Ishikawa (cell line): Measurements from ENCODE around the gene RFPL1.
A peak's percentile ranks its signal among the peaks of the same experiment; 100 is the strongest.

ENCODE experiments used
- CEBPB ChIP-seq: IDR thresholded peaks from 2 replicates; pipeline ENCODE4 v1.6.1; 2012
- CREB1 ChIP-seq: IDR thresholded peaks from 2 replicates; pipeline ENCODE4 v1.6.1; 2012; ENCODE audit warnings: low read depth
- EGR1 ChIP-seq: IDR thresholded peaks from 2 replicates; pipeline ENCODE4 v1.6.1; 2012
- EP300 ChIP-seq: IDR thresholded peaks from 2 replicates; pipeline ENCODE4 v1.6.1; 2012; ENCODE audit warnings: borderline replicate concordance
- FOXM1 ChIP-seq: IDR thresholded peaks from 2 replicates; pipeline ENCODE4 v1.6.1; 2012; ENCODE audit warnings: low read depth, borderline replicate concordance
- MAX ChIP-seq: IDR thresholded peaks from 2 replicates; pipeline ENCODE4 v1.6.1; 2012
- NFIC ChIP-seq: IDR thresholded peaks from 2 replicates; pipeline ENCODE4 v1.6.1; 2012
- RAD21 ChIP-seq: IDR thresholded peaks from 2 replicates; pipeline ENCODE4 v1.6.1; 2012; ENCODE audit warnings: low read depth
- REST ChIP-seq: IDR thresholded peaks from 2 replicates; pipeline ENCODE4 v1.6.1; 2012; ENCODE audit warnings: low read depth, mild to moderate bottlenecking
- TAF1 ChIP-seq: IDR thresholded peaks from 2 replicates; pipeline ENCODE4 v1.6.1; 2012; ENCODE audit warnings: low read depth, mild to moderate bottlenecking
- TCF12 ChIP-seq: IDR thresholded peaks from 2 replicates; pipeline ENCODE4 v1.6.1; 2012; ENCODE audit warnings: low read depth
- TEAD4 ChIP-seq: IDR thresholded peaks from 2 replicates; pipeline ENCODE4 v1.6.1; 2012
- USF1 ChIP-seq: IDR thresholded peaks from 2 replicates; pipeline ENCODE4 v1.6.1; 2012
- YY1 ChIP-seq: IDR thresholded peaks from 2 replicates; pipeline ENCODE4 v1.6.1; 2012; ENCODE audit warnings: low read depth
- ZBTB7A ChIP-seq: IDR thresholded peaks from 2 replicates; pipeline ENCODE4 v1.6.1; 2012; ENCODE audit warnings: low read depth

RFPL1 gene

GRCh38 chr22:29480262-29480511 is 41.8 kb downstream of the RFPL1 start:
- TF ChIP-seq USF1 (no peak), YY1 (peak; percentile 62)

- TF ChIP-seq EP300 (no peak), TCF12 (no peak), NFIC (no peak), USF1 (no peak), YY1 (no peak), MAX (no peak)
Observed at GRCh38 chr22:29480512-29481264, 42.3 kb downstream of the RFPL1 start.

GRCh38 chr22:29481265-29482000 is 43.0 kb downstream of the RFPL1 start:
- TF ChIP-seq EP300 (no peak), CREB1 (no peak), REST (no peak), TCF12 (no peak), CEBPB (no peak), USF1 (no peak), FOXM1 (no peak), RAD21 (no peak), TAF1 (no peak), YY1 (no peak), MAX (no peak), EGR1 (no peak), TEAD4 (no peak)

GRCh38 chr22:29482253-29482652 is 43.9 kb downstream of the RFPL1 start:
- no peak for TF ChIP-seq MAX

GRCh38 chr22:29482726-29483125 is 44.3 kb downstream of the RFPL1 start:
- TF ChIP-seq USF1 (no peak), FOXM1 (no peak), EGR1 (no peak), CEBPB (no peak), TCF12 (no peak), EP300 (no peak), TAF1 (no peak), RAD21 (no peak), REST (no peak), ZBTB7A (no peak), NFIC (no peak), TEAD4 (no peak)

- TF ChIP-seq TCF12 (no peak), YY1 (no peak), CREB1 (no peak), NFIC (no peak), REST (no peak), TEAD4 (no peak), RAD21 (no peak), TAF1 (no peak), EP300 (no peak), ZBTB7A (no peak), EGR1 (no peak)
Observed at GRCh38 chr22:29483254-29483653, 44.9 kb downstream of the RFPL1 start.
